ENCODE data around the gene SHC1.

Gene SHC1

GRCh38 chr1:154973344-154974101 is 3.0 kb upstream of the SHC1 start:
- DNase-seq (ENCODE audit: low spot score) = peak; percentile 78

- DNase-seq (ENCODE audit: low spot score) = peak; percentile 91
These were observed 2.2 kb upstream of the SHC1 start for GRCh38 chr1:154972517-154973343.

DNA sequence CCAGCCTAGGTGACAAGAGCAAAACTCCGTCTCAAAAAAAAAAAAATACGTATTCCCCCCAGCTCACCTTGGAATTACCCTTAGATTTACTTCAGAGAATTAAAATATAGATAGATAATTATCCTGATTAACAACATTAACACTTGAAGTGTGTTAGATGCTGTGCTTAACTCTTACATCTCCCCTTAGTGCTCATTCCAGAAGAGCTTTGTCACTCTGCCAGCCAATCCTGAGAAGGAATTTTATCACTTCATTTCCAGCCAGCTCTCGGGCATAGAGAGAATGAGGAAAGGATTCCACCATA is 1.6 kb upstream of the SHC1 start:
- no peak for DNase-seq (ENCODE audit: low spot score)

- no peak for DNase-seq (ENCODE audit: low spot score)
These were observed 923 bp upstream of the SHC1 start for GRCh38 chr1:154971341-154971998.

- DNase-seq (ENCODE audit: low spot score) = no peak
These were observed 591 bp downstream of the SHC1 start for GRCh38 chr1:154969860-154970452.

- DNase-seq (ENCODE audit: low spot score) = no peak
These were observed 1.3 kb downstream of the SHC1 start for GRCh38 chr1:154969246-154969645.

DNA sequence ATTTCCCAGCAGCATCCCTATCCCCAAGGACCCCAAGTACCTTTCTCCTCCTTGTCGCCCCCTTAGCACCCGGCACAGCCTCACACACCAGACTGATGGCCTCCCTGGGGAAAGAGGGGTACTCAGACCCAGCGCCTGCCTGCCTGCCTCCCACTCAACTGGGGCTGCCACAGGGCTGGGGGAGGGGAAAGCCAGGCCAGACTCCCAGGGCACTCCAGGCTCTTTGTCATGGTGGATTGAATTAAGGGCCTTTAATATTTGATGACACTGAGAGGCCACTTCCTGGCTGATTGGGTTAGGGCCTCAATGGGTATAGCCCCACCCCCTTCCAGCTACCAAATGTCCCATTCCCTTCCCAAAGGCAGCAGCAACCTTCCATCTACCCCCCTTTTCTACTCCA is 1.8 kb downstream of the SHC1 start:
- DNase-seq (ENCODE audit: low spot score) = no peak

GRCh38 chr1:154967331-154967950 is 3.1 kb downstream of the SHC1 start:
- DNase-seq (ENCODE audit: low spot score) = no peak

DNA sequence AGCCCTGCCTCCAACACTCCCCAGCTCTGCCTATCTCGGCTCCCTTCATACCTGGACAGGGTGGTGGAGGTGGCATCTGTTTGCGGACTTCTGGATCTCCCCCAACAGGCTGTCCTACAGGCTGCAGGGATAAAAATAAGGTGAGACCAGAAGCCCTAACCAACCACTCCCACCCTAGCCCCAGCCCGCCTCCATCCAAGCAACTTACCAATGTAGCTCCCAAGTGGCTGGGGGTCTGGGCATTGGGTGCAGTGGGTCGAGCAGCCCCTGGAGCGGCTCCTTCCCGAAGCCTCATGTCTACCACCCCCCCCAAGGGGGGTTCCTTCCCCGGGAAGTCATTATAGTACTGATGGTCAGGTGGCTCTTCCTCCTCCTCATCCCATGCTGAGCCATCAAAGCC is 4.4 kb downstream of the SHC1 start:
- DNase-seq (ENCODE audit: low spot score) = no peak

GRCh38 chr1:154964359-154964758 is 6.2 kb downstream of the SHC1 start:
- DNase-seq (ENCODE audit: low spot score) = no peak

DNA sequence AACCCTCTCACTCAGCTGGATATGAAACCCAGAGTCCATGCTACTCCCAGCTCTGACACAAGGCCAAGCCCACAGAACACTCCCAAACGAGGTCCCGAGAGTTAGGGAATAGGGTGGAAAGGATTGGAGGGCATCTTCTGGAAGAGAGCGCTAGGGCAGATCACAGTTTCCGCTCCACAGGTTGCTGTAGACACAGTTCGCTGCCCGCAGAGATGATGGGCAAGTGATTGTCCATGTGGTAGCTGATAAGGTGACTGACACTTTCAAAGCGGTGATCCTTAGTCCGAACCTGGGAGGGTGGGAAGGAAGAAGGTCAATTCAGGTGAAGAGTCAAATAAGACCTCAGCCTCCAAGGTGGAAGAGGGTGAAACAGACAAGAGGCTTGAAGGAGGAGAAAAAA is 6.9 kb downstream of the SHC1 start:
- DNase-seq (ENCODE audit: low spot score) = no peak

DNA sequence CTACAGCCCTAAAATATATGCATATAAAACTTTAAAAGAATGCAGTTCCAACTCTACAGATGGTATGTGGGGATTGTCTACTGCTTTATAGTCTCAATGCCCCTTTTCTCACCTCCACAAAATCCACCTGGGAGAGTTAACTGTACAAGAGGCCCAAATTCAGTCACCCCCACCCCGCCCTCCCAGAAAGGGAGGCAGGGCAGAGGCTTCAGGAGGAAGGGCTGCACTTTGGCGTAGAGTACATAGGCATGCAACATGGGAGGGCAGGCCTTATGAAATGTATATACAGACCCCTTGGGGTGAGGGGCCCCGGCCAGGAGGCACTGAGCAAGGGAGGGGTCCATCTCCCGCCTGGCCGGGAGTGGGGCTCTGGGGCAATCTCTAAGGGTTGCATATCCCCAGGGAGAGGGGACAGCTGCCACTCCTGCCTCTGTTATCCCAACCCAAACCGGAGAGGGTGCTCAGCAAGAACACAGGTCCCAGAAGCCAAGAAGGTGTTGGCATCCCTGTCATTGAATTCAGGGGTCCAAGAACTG is 7.7 kb downstream of the SHC1 start:
- DNase-seq (ENCODE audit: low spot score) = no peak

DNA sequence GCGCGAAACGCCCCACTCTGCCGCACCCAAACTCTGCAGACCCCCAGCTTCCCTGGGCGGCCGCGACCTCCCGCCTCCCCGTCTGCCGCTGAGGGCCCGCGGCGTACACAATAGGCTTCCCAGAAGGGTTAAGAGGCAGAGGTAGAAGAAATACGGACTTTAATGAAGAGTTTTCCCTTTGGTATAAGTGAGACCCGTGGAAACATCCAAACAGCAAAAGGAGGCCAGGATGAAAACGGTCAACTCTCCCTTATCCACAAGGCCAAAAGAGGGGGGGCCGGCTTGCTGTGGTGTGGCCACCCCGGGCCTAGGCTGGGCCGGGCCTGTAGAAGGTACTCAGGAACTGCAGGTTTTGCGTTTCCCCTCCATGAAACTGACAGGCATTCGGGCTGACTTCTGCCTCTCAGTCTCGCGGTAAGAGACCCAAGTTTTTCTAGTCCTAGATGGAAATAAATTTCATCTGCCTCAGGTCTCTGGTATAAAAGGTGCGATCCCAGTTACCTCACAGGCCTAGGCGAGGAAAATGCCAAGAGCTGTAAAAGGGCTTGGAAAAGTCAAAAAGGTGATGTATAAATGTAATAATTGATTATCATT is 8.3 kb downstream of the SHC1 start:
- DNase-seq (ENCODE audit: low spot score) = no peak

DNA sequence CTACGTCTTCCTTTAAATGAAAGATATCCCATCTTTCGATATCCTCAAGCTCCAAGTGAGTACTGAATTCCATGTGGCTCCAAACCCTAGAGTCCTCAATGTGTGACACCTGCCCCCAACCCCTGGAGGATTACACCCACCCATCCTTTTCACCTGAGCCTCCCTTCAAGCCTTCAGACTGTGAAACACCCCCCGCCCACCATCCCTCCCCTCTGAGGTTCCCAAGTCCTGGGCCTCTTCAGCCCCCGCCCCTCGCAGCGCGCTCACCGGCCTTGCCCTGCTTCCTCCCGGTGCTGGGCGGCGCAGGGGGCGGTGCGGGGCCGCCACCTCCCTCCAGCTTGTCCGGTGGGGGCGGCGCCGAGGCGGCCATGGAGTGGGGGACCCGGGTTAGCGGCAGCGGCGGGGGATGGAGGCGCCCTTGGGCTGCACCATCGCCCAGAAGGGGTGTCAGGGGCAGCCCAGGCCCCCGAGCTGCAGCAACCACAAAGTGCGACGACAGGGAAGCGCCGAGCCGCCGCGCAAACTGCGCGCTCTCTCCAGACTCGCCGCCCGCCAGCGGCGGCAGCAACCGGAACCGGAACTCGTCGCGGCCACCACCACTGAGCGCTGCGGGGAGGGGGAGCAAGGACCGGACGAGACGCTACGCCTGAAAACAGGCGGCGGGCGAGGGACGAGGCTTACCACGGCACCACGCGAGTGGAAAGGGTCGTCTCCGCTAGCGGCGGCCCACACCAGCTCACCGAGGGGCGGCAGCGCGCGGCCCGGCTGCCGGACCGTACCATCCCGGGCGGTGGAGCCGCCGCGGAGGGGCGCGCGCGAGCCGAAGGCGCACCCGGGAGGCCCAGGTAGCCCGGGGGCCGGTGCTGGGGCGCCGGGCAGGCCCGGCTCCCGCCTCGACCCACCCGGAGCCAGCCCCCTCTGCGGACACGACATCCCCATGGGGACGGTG is 9.1 kb downstream of the SHC1 start, which contains the start of gene PYGO2:
Gene PYGO2, minus strand, starts transcription at position 576 of the 949 bp plus-strand sequence. Its CDS starts 206 bp downstream, at position 370.
- peak; percentile 87 for DNase-seq (ENCODE audit: low spot score)

- no peak for DNase-seq (ENCODE audit: low spot score)
These were observed 10.0 kb downstream of the SHC1 start for GRCh38 chr1:154960446-154961136.

DNA sequence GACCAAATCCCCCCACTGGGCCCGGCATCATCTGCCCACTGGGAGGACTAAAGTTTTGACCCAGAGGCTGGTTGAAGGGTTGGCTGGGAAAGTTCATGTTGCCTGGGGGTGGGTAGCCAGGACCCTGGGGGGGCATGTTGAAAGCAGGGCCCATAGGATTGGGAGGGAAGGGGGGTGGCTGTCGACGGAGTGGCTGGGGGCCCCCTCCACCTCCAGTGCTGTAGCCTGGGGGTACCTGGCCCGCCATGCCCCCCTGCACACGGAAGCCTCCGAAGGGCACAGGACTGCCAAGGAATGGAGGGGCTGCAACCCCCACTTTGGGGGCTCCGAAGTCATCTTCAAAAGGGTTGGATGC is 11.1 kb downstream of the SHC1 start:
- no peak for DNase-seq (ENCODE audit: low spot score)

GRCh38 chr1:154958681-154959425 is 11.7 kb downstream of the SHC1 start:
- no peak for DNase-seq (ENCODE audit: low spot score)

GRCh38 chr1:154958036-154958435 is 12.5 kb downstream of the SHC1 start:
- DNase-seq (ENCODE audit: low spot score) = no peak

- no peak for DNase-seq (ENCODE audit: low spot score)
These were observed 13.4 kb downstream of the SHC1 start for GRCh38 chr1:154957091-154957657.
